Stimulated activated CD8-positive, alpha-beta memory T cell treated with anti-CD3 and anti-CD28 coated beads, Interleukin-12 subunit alpha, Interleukin-12 subunit beta, amount 100 ng/mL, for 24 hours (primary cell): ENCODE data around the gene DISC1.
"Not testable (repeated sequence)": the region's sequence is repeated elsewhere in the genome, so short reads cannot be mapped to it uniquely, and the experiment has no call there.

ENCODE experiments used
- DNase-seq: peaks from one replicate; pipeline ENCODE4 v3.0.0-alpha.2; 2020; ENCODE audit errors: extremely low read depth

Gene DISC1

DNA sequence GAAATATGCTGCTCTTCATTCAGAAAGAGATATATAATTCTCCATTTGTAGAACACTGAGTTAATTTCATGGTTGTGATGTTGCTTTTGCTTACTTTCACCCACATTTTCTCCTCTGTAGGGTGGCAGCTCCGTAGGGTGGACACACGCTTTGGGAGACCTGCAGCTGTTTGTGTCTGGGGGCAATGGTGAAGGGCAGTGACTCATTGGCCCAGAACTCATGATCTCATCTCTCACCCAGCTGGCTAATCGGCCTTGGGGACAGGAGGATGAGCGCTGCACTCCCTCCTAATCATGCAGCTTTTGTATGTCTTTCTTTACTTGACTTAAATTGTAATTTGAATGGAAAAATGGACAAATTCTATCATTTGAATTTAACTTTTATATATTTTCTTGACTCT is 9.6 kb downstream of the DISC1 start:
- no peak for DNase-seq

DNA sequence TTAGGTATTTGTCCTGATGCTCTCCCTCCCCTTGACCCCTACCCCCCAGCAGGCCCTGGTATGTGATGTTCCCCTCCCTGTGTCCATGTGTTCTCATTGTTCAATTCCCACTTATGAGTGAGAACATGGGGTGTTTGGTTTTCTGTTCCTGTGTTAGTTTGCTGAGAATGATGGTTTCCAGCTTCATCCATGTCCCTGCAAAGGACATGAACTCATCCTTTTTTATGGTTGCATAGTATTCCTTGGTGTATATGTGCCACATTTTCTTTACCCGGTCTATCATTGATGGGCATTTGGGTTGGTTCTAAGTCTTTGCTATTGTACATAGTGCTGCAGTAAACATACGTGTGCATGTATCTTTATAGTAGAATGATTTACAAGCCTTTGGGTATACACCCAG is 10.3 kb downstream of the DISC1 start:
- DNase-seq, result not testable (repeated sequence)

DNA sequence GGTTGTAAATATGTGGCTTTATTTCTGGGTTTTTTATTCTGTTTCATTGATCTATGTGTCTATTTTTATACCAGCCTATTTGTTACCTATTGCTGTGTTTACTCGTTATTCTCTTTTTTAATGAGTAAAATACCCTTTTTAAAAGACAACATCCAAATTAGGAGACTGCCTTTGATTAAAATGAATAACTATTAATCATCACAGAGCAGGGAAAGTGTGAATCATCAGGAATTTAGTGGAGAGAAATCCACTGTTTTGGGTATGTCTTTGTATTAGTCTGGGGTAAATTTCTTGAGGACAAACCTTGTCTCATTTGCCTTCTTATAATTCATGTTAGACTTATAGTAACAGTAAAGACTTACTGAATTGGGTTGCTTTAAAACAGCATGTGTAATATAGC is 12.1 kb downstream of the DISC1 start:
- DNase-seq, result no peak

DNA sequence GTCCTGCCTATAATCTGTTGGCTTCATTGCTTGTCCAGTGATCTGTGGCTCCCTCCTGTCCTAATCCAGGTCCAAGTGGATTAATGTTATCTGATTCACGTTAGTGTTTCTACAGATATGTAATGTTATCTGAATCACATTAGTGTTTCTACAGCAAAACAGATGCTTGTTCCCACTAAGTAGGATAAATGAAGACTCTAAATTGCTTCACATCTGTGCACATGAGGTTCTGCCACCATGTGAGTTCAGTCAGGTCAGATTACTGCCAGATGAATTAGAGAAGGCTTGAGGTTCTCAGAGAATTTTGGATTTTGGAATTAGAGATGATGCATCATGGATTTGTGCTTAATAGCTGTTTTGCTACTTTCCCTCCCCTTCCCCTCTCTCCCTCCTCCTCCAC is 13.2 kb downstream of the DISC1 start:
- no peak for DNase-seq

- DNase-seq, result not testable (repeated sequence)
Measured at GRCh38 chr1:231641444-231641843, 14.9 kb downstream of the DISC1 start.

DNA sequence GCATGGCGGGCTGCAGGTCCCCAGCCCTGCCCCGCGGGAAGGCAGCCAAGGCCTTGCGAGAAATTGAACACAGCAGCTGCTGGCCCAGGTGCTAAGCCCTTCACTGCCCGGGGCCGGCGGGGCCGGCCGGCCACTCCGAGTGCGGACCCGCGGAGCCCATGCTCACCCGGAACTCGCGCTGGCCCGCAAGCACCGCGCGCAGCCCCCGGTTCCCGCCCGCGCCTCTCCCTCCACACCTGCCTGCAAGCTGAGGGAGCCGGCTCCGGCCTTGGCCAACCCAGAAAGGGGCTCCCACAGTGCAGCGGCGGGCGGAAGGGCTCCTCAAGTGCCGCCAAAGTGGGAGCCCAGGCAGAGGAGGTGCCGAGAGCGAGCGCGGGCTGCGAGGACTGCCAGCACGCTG is 15.5 kb downstream of the DISC1 start:
- not testable (repeated sequence) for DNase-seq

DNA sequence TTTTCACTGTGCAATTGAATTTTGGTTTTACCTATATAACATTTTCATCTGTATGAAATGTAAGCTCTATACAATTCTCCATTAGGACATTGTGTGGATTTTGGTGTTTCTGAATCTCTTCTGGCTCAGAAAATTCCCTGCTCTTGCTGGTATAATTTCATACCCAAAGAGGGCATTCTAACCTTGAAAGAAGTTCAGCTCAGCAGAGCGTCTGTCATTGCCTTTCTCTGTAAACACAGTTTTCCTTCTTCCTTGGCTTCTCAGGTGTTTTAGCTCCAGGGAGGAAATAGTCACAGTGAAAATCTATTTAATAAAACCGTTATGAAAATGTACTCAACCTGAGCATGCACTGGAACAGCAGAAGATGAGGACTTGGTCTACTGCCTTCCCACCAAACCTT is 16.0 kb downstream of the DISC1 start:
- DNase-seq, result no peak

DNA sequence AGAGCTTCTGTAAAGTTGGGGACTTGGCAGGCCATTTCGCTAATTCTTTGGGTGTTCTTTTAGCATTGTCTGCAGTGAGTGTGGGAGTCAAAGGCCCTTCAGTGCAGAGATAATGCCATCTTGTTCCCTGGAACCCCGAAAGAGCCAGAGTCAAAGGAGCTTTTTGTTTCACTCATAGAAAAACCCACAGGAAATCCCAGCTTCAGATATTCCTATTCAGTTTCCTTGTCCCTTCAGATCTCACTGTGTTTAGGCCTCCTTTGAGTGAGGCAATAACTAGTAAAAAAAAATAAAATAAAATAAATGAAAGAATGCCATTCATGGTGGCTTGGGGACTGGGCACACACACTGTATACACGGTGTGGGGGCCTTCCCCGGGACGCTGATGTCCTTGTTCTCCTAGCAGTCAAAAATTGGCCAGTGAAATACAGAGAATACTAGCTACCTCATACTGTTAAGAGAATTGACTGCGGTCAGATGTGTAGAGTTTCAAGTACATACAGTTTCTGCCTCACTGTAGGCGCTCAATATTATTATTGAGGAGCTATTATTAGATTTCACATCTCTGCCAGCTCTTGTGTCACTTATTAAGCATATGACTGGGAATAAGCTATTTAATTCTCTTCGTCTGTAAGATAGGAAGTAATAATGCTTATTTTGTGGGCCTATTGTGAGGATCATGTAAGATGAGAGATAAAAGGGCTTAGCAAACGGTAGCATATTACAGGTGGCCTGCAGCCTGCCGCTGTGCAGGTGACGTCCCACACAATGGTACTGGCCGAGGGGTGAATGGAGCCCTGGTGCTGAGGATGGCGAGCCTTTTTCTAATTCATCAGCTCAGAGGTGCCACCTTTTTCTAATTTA is 16.7 kb downstream of the DISC1 start:
- no peak for DNase-seq

DNA sequence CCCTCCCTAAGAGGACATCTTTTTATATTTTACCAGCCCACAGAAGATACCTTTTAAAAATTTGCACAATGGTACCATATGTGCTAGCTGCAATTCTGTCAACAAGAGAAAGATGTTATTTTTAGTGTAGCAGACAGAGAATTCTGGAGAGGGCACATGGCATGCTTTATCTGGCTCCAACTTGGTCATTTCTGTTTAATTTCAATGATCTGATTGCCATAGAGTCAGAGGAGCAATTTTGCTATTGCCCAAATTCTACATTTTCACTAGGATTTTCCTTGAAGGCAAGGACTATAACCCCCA is 17.3 kb downstream of the DISC1 start:
- DNase-seq, result no peak

DNA sequence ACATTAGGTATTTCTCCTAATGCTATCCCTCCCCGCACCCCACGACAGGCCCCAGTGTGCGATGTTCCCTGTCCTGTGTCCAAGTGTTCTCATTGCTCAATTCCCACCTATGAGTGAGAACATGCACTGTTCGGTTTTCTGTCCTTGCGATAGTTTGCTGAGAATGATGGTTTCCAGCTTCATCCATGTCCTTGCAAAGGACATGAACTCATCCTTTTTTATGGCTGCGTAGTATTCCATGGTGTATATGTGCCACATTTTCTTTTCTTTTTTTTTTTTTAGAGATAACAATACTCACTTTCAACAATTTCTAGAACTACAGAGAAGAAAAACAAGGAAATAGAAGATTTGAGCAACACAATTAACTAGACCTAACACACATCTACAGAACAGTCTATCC is 19.0 kb downstream of the DISC1 start:
- DNase-seq, result not testable (repeated sequence)

- DNase-seq, result not testable (repeated sequence)
Measured at GRCh38 chr1:231646165-231646564, 19.6 kb downstream of the DISC1 start.

DNA sequence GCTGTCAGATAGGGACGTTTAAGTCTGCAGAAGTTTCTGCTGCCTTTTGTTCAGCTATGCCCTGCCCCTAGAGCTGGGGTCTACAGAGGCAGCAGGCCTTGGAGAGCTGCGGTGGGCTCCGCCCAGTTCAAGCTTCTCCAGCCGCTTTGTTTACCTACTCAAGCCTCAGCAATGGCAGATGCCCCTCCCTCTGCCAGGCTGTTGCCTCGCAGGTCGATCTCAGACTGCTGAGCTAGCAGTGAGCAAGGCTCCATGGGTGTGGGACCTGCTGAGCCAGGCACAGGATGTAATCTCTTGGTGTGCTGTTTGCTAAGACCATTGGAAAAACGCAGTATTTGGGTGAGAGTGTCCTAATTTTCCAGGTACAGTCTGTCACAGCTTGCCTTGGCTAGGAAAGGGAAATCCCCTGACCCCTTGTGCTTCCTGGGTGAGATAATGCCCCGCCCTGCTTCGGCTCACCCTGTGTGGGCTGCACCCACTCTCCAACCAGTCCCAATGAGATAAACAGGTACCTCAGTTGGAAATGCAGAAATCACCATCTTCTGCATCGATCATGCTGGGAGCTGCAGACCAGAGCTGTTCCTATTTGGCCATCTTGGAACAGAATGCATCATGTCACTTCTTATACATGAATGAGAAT is 25.2 kb downstream of the DISC1 start:
- DNase-seq, result not testable (repeated sequence)

GRCh38 chr1:231653632-231654031 is 27.0 kb downstream of the DISC1 start:
- DNase-seq, result no peak

- no peak for DNase-seq
Measured at GRCh38 chr1:231656741-231657140, 30.2 kb downstream of the DISC1 start.

GRCh38 chr1:231658223-231658622 is 31.6 kb downstream of the DISC1 start:
- not testable (repeated sequence) for DNase-seq

DNA sequence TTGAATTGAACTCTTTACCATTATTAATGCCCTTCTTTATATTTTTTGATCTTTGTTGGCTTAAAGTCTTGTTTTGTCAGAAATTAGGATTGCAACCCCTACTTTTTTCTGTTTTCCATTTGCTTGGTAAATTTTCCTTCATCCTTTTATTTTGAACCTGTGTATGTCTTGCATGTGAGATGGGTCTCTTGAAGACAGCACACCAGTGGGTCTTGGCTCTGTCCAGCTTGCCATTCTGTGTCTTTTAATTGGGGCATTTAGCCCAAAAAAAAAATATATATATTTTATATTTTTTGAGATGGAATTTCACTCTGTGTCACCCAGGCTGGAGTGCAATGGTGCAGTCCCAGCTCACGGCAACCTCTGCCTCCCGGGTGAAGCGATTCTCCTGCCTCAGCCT is 33.6 kb downstream of the DISC1 start:
- no peak for DNase-seq

DNA sequence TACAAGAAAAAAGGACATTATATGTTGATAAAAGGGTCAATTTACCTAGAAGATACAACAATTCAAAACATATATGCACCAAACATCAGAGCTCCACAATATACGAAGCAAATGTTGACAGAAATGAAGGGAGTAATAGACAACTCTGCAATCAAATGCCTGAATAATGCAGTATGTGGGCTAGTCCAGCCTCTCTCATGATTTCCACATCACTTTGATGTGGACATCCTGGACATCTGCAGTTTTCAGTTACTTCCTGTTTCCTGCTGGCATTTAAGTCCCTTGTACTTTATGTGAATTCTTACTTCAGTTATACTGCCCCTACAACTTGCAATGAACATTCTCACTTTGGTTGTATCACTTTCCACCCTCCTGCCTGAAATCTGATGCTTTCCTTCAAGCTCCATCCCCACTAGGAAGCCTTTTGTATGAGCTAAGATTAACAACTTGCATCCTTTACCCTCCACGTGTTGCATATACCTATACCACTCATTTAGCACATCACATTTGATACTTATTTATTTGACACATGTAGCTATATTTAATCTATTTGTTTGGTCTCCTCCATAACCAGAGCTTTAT is 36.7 kb downstream of the DISC1 start:
- DNase-seq, result no peak

DNA sequence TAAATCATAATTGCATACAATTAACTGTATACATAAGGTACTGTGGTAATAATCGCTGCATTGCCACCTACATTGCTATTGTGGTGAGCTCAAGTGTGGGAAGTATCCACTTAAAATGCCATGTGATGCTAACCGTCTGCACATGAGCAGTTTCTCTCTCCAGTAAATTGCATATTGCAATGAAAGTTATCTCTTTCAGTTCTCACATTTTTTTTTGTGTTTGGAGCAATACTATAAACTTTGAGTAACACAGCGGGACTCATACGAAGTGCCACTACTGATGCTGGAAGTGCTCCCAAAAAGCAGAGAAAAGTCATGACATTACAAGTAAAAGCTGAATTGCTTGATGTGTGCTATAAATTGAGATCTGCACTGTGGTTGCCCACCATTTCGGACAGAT is 38.5 kb downstream of the DISC1 start:
- DNase-seq, result no peak

DNA sequence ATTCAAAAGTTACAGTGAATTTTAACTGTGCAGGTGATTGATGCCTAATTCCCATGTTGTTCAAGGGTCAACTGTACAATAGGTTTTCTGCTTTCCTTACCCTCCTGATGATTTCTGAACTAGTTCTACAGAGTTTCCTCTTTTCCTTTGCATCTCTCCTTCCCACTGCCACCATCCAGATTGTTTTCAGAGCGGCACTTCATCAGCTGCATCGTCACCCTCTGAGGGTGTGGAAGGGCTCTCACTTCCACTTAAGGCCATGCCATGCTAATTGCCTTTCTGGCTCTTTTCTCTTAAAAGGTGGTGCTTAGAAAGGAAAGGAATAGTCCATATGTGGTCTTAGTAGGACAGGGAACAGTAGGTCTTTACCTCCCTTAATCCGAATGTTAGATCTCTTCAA is 39.1 kb downstream of the DISC1 start:
- no peak for DNase-seq

DNA sequence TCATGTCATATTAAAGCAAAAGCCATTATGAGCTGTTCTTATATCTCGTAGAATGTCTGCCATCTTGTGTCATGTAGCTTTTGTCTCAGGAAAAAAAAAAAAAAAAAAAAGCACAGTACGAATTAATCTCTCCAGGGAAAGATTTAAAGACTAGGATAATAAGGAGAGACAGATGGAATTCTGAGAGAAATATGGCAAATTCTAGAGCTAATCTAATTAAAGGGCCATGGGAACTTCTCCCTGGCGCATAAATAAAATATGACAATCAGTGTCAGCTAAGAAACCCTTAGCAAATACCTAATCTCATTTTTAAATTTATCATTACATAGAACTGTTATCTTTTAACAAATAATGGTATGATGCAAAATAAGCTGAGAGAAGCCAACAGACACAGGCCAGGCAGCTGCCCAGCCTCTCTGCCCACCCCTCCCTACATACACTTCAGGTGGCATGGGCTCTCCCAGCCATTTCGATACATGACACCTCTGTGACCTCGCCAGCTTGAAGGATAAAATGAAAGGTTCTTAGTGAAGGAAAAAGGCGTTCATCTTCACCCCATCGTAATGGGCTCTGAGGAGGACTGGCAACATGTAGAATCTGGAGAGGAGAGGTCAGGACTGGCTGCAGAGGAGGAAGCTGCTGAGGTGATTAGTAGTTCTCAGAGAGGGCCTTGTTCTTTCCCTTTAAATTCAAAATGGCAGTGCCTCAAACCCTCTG is 39.8 kb downstream of the DISC1 start:
- DNase-seq, result no peak

DNA sequence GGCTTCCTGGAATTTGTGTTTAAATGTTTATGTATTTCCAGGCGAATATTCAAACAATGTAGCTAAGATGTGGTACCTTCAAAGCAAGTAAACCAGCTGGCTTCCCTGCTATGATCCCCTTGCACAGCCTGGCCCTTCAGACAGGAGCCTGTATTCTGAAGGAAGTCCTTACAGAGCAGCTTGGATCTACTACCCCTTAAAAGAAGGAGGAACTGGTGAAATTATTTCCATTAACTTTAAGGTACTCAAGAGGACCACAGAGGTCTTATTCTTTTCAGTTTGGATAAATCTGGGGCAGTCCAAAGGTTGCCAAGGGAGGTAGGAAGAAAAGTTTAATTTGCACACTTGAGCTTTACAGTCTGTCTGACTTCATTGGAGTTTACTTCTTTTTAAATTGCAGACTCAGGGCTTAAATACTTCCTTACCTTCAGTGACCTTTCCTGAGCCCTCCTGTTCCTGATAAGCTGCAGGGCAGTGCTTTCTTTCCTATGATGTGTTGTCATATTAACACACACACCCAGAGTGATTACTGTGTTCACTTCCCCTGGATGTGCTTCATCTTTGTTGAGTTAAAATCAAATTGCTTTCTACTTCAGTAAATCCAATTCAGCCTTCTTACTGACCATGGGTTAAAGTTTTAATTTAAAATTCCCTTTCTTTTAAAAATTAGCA is 40.5 kb downstream of the DISC1 start:
- no peak for DNase-seq

DNA sequence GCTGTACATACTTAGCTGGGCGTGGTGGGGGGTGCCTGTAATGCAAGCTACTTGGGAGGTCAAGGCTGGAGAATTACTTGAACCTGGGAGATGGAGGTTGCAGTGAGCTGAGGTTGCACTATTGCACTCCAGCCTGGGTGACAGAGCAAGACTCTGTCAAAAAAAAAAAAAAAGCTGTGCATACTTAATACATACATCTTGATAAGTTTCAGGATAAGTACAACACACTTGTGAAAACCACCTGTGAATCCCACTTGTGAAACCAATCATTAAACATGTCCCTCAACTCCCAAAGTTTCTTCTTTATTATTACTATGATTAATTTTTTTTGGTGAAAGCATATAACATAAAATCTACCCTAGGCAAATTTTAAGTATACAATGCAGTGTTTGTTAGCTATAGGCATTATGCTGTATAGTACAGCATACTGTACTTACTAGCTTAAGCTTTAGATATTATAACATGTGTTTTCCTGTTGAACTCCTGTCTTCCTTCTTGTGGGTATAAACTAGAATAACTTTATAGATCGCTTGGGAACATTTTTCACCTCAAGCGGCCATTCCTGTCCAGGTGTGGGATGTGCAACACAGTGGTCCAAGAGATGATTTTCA is 41.4 kb downstream of the DISC1 start:
- DNase-seq, result no peak
